HS-5 (cell line): ENCODE measurements around the gene IP6K3.

Source experiments
- DNase-seq: peaks from one replicate; pipeline ENCODE4 v3.0.0-alpha.2; 2012; ENCODE audit warnings: low read depth

IP6K3 gene

GRCh38 chr6:33672808-33673207, 73.9 kb downstream of the IP6K3 start:
- peak; percentile 92 for DNase-seq

DNA sequence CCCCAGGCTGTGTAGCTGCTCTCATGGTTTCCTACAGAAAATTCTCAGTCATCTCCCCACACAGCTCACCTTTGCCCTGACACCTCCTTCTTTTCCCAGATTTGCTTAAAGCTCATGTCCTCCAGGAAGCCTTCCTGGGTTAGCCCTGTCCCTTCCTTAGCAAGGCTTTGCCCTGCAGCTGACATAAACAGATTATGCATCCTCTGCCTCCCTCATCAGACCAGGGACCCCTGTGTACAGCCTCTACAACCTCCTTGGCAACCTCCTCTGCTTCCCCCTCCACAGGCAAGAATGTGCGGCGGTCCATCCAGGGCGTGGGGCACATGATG, 75.0 kb downstream of the IP6K3 start:
- no peak for DNase-seq
